ENCODE data around the gene TENM4. TPM values are rescaled to one million over a fixed set of nuclear protein-coding genes. Genes with fewer than 3 reads are reported as not detected.

TENM4 gene
- polyA plus RNA-seq, 3 donors, result 0.31 to 1.7 TPM; not detected in 1

- Mint-ChIP-seq H3K36me3 (no peaks in the 10 kb centered on the region), H3K9me3 (peaks cover 0 to 3% (median 0%) of the 10 kb centered on the region in 7 donors), H3K27ac (no peak overlapping the region), H3K4me1 (peaks cover 12% of the 10 kb centered on the region), H3K4me3 (peak overlapping the region in 1 of 2 donors; percentile 1), H3K27me3 (ENCODE audit: low read depth in 3 of 3) (peaks cover 68 to 96% (median 83%) of the 10 kb centered on the region in 3 donors)
- Histone ChIP-seq H3K4me2 (replicated peaks; ENCODE audit: extremely low read depth, low read length, poor library complexity, severe bottlenecking) (no peak overlapping the region), H3K9me3 (replicated peaks in 1 of 2; ENCODE audit: control insufficient read depth in 1 of 2, insufficient read depth in 1 of 2, low read length in 2 of 2) (no peaks in the 10 kb centered on the region), H3K36me3 (replicated peaks in 1 of 2; ENCODE audit: control insufficient read depth in 1 of 2, insufficient read depth in 2 of 2, low read length in 2 of 2) (no peaks in the 10 kb centered on the region), H3K9ac (ENCODE audit: insufficient read depth, low read length, poor library complexity, severe bottlenecking) (no peak overlapping the region), H3K27me3 (ENCODE audit: control insufficient read depth in 2 of 2, insufficient read depth in 2 of 2, low read length in 2 of 2) (peaks cover 96% of the 10 kb centered on the region in 2 donors), H3K79me2 (ENCODE audit: insufficient read depth, low read length) (no peaks in the 10 kb centered on the region), H3K4me3 (replicated peaks in 1 of 3; ENCODE audit: low read depth in 2 of 3, low read length in 3 of 3) (no peak overlapping the region), H2AFZ (ENCODE audit: insufficient read depth, low read depth, low read length, poor library complexity, severe bottlenecking) (no peak overlapping the region), H3K4me1 (ENCODE audit: control insufficient read depth in 1 of 2, insufficient read depth in 2 of 2, low read length in 2 of 2) (peaks cover 0 to 9% of the 10 kb centered on the region in 2 donors), H4K20me1 (ENCODE audit: insufficient read depth, low read length) (no peaks in the 10 kb centered on the region), H3K27ac (ENCODE audit: low read depth in 1 of 2, low read length in 2 of 2) (no peak overlapping the region)
- intact Hi-C loops (cut with micrococcal nuclease), result no loop called here
- WGBS (ENCODE audit: insufficient coverage), result 71% methylated on average over 1 of the region's 5 CpGs
- TF ChIP-seq CTCF (IDR thresholded peaks at IDR 0.05), result no peak
- no peak for DNase-seq
Measured at GRCh38 chr11:79025622-79026021, 415.2 kb downstream of the TENM4 start.

- no peak overlapping the region for H3K4me3 Mint-ChIP-seq
- no peaks in the 10 kb centered on the region for H3K36me3 ChIP-seq (replicated peaks in 1 of 2; ENCODE audit: control insufficient read depth in 1 of 2, insufficient read depth in 2 of 2, low read length in 2 of 2)
- intact Hi-C loops (cut with micrococcal nuclease), result no loop called here
- TF ChIP-seq CTCF (IDR thresholded peaks at IDR 0.05), result no peak
- H3K27me3 ChIP-seq (ENCODE audit: control insufficient read depth in 2 of 2, insufficient read depth in 2 of 2, low read length in 2 of 2), result peaks cover 92 to 96% of the 10 kb centered on the region in 2 donors
- peaks cover 12% of the 10 kb centered on the region for H3K4me1 Mint-ChIP-seq
- H3K27ac Mint-ChIP-seq, result no peak overlapping the region
- H3K36me3 Mint-ChIP-seq, result no peaks in the 10 kb centered on the region
- H3K4me2 ChIP-seq (replicated peaks; ENCODE audit: extremely low read depth, low read length, poor library complexity, severe bottlenecking), result no peak overlapping the region
- no peak for DNase-seq
- H3K79me2 ChIP-seq (ENCODE audit: insufficient read depth, low read length), result no peaks in the 10 kb centered on the region
- no peak overlapping the region for H3K4me3 ChIP-seq (replicated peaks in 1 of 3; ENCODE audit: low read depth in 2 of 3, low read length in 3 of 3)
- H2AFZ ChIP-seq (ENCODE audit: insufficient read depth, low read depth, low read length, poor library complexity, severe bottlenecking), result no peak overlapping the region
- H3K9ac ChIP-seq (ENCODE audit: insufficient read depth, low read length, poor library complexity, severe bottlenecking), result no peak overlapping the region
- WGBS (ENCODE audit: insufficient coverage), result no CpG with 5 or more reads among the region's 3 CpGs
- H3K9me3 ChIP-seq (replicated peaks in 1 of 2; ENCODE audit: control insufficient read depth in 1 of 2, insufficient read depth in 1 of 2, low read length in 2 of 2), result no peaks in the 10 kb centered on the region
- peaks cover 0 to 3% (median 0%) of the 10 kb centered on the region in 7 donors for H3K9me3 Mint-ChIP-seq
- H4K20me1 ChIP-seq (ENCODE audit: insufficient read depth, low read length), result no peaks in the 10 kb centered on the region
- H3K27me3 Mint-ChIP-seq (ENCODE audit: low read depth in 3 of 3), result peaks cover 67 to 96% (median 83%) of the 10 kb centered on the region in 3 donors
- H3K4me1 ChIP-seq (ENCODE audit: control insufficient read depth in 1 of 2, insufficient read depth in 2 of 2, low read length in 2 of 2), result peaks cover 0 to 9% of the 10 kb centered on the region in 2 donors
- no peak overlapping the region for H3K27ac ChIP-seq (ENCODE audit: low read depth in 1 of 2, low read length in 2 of 2)
Measured at GRCh38 chr11:79025097-79025496, 415.7 kb downstream of the TENM4 start.

All from CD14-positive monocyte (primary cell).